A549 (cell line): ENCODE measurements around the gene PTPRF.

Experiments
- ELK1 ChIP-seq: fragments of 150-350 bp; IDR thresholded peaks from 2 replicates; pipeline ENCODE4 v1.6.1; 2014; ENCODE audit warnings: low read depth, mild to moderate bottlenecking, low read length
- EP300 ChIP-seq, 2 experiments: fragments of >200 bp; sonication (Bioruptor Twin); formaldehyde crosslinking; IDR thresholded peaks; 2 replicates in 1 of 2; 3 replicates in 1 of 2; pipeline ENCODE4 v1.6.1; 2016 to 2017
- ESRRA ChIP-seq: fragments of 150-350 bp; IDR thresholded peaks from 2 replicates; pipeline ENCODE4 v1.6.1; 2014; ENCODE audit warnings: mild to moderate bottlenecking, low read length, borderline replicate concordance
- KDM1A ChIP-seq: fragments of 200-600 bp; sonication (generic); IDR thresholded peaks from 2 replicates; pipeline ENCODE4 v1.6.1; 2016; ENCODE audit warnings: low read depth, mild to moderate bottlenecking
- MAZ ChIP-seq: fragments of 150-350 bp; IDR thresholded peaks from 2 replicates; pipeline ENCODE4 v1.6.1; 2014; ENCODE audit warnings: antibody characterized with exemption, low read depth, low read length, borderline replicate concordance
- RAD21 ChIP-seq, 2 experiments: fragments of >200 bp in 1 of 2; sonication (Bioruptor Twin) in 1 of 2; formaldehyde crosslinking in 1 of 2; IDR thresholded peaks in 1 of 2; conservative IDR thresholded peaks in 1 of 2; 2 replicates in 1 of 2; 3 replicates in 1 of 2; pipeline ENCODE4 v1.6.1; 2012 to 2018; ENCODE audit warnings: inconsistent platforms in 1 of 2
- TF ChIP-seq, protein P1 (sequence below): fragments of >200 bp; sonication (Bioruptor Twin); formaldehyde crosslinking; IDR thresholded peaks from 3 replicates; pipeline ENCODE4 v1.5.1; 2016

- no peak for TF ChIP-seq ELK1
- TF ChIP-seq, protein P1, sequence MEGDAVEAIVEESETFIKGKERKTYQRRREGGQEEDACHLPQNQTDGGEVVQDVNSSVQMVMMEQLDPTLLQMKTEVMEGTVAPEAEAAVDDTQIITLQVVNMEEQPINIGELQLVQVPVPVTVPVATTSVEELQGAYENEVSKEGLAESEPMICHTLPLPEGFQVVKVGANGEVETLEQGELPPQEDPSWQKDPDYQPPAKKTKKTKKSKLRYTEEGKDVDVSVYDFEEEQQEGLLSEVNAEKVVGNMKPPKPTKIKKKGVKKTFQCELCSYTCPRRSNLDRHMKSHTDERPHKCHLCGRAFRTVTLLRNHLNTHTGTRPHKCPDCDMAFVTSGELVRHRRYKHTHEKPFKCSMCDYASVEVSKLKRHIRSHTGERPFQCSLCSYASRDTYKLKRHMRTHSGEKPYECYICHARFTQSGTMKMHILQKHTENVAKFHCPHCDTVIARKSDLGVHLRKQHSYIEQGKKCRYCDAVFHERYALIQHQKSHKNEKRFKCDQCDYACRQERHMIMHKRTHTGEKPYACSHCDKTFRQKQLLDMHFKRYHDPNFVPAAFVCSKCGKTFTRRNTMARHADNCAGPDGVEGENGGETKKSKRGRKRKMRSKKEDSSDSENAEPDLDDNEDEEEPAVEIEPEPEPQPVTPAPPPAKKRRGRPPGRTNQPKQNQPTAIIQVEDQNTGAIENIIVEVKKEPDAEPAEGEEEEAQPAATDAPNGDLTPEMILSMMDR: no peak
- TF ChIP-seq ESRRA: no peak
- no peak for TF ChIP-seq RAD21 (conservative IDR thresholded peaks at IDR 0.05 in 1 of 2, IDR thresholded peaks at IDR 0.05 in 1 of 2)
- no peak for TF ChIP-seq MAZ
- TF ChIP-seq KDM1A: no peak
- no peak for TF ChIP-seq EP300 (IDR thresholded peaks at IDR 0.05)
These were observed 83.5 kb downstream of the PTPRF start for GRCh38 chr1:43614211-43614610.
